ENCODE data around the gene TYROBP. TPM values are rescaled to one million over a fixed set of nuclear protein-coding genes. Genes with fewer than 3 reads are reported as not detected.
"Not testable (repeated sequence)": the region's sequence is repeated elsewhere in the genome, so short reads cannot be mapped to it uniquely, and the experiment has no call there.

The TYROBP gene
- total and polyA plus RNA-seq, 2 donors (not counting 1 experiment from before 2014, with no cell fraction given), result not detected

GRCh38 chr19:35896643-35897040, 11.5 kb downstream of the TYROBP start:
- Histone ChIP-seq H3K27ac (ENCODE audit: insufficient read depth, low read length) (no peak overlapping the region), H3K36me3 (ENCODE audit: control insufficient read depth, insufficient read depth, low read length) (peaks cover 12% of the 10 kb centered on the region), H3K79me2 (ENCODE audit: control insufficient read depth, insufficient read depth, low read length) (peaks cover 4% of the 10 kb centered on the region), H3K4me3 (replicated peaks in 1 of 4; ENCODE audit: control extremely low read depth in 1 of 4, insufficient read depth in 1 of 4, low read depth in 3 of 4, low read length in 4 of 4) (no peak overlapping the region), H4K20me1 (ENCODE audit: control insufficient read depth, extremely low read depth, insufficient read depth, low read length) (no peaks in the 10 kb centered on the region), H3K27me3 (ENCODE audit: control insufficient read depth, insufficient read depth, low read length) (no peaks in the 10 kb centered on the region), H3K9me3 (ENCODE audit: control insufficient read depth, insufficient read depth, low read depth, low read length) (no peaks in the 10 kb centered on the region), H2AFZ (ENCODE audit: low read length) (no peak overlapping the region), H3K4me1 (ENCODE audit: control insufficient read depth, extremely low read depth, insufficient read depth, low read length) (peaks cover under 1% of the 10 kb centered on the region), H3K4me2 (ENCODE audit: extremely low read depth, insufficient read depth, low read length) (no peak overlapping the region), H3K9ac (ENCODE audit: insufficient read depth, low read length) (no peak overlapping the region)
- TF ChIP-seq EZH2 (IDR thresholded peaks at IDR 0.05; ENCODE audit: low read length, missing control alignments), result no peak
- no peak for TF ChIP-seq CTCF (conservative IDR thresholded peaks at IDR 0.05 in 1 of 2, IDR thresholded peaks at IDR 0.05 in 1 of 2; ENCODE audit: low read depth in 1 of 2, low read length in 2 of 2)
- DNase-seq (ENCODE audit: low read depth in 2 of 2), result no peak

DNA sequence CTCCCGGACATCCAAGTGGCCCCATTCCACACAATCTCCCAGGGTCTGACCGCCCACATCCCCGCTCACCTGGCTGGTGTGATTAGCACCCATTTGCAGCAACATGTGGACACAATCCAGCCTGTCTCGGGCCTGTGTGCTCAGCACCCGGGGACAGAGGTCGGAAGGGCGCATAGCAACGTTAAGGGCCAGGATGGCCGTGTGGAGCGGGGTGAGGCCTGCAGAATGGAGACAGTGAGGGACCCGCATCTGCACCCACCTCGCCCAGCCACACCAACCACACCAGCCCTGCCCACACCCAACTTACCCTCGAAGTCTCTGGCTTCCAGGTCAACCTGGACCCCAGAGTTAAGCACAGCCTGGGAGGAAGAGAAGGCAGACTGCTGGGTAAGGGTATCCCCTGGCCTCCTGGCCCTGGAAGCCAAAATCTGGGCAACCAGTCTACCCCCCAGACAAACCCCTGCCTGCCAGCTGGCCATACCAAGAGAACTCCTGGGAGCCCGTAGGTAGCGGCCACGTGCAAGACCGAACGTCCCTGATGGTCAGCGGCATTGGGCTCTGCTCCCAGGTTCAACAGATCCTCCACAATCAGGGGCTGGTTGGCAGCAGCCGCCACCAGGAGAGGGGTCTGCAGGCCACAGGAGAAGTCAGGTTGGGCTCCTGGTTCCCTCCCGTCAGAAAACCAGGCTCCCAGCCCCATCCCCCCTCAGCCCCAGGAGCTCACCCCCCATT, 12.0 kb downstream of the TYROBP start:
- Histone ChIP-seq H3K4me2 (ENCODE audit: extremely low read depth, insufficient read depth, low read length) (no peak overlapping the region), H3K27ac (ENCODE audit: insufficient read depth, low read length) (no peak overlapping the region), H4K20me1 (ENCODE audit: control insufficient read depth, extremely low read depth, insufficient read depth, low read length) (no peaks in the 10 kb centered on the region), H3K4me1 (ENCODE audit: control insufficient read depth, extremely low read depth, insufficient read depth, low read length) (no peaks in the 10 kb centered on the region), H2AFZ (ENCODE audit: low read length) (no peak overlapping the region), H3K36me3 (ENCODE audit: control insufficient read depth, insufficient read depth, low read length) (peaks cover 12% of the 10 kb centered on the region), H3K79me2 (ENCODE audit: control insufficient read depth, insufficient read depth, low read length) (peaks cover 4% of the 10 kb centered on the region), H3K9ac (ENCODE audit: insufficient read depth, low read length) (no peak overlapping the region), H3K9me3 (ENCODE audit: control insufficient read depth, insufficient read depth, low read depth, low read length) (no peaks in the 10 kb centered on the region), H3K27me3 (ENCODE audit: control insufficient read depth, insufficient read depth, low read length) (no peaks in the 10 kb centered on the region), H3K4me3 (replicated peaks in 1 of 4; ENCODE audit: control extremely low read depth in 1 of 4, insufficient read depth in 1 of 4, low read depth in 3 of 4, low read length in 4 of 4) (no peak overlapping the region)
- TF ChIP-seq CTCF (conservative IDR thresholded peaks at IDR 0.05 in 1 of 2, IDR thresholded peaks at IDR 0.05 in 1 of 2; ENCODE audit: low read depth in 1 of 2, low read length in 2 of 2) (no peak), EZH2 (IDR thresholded peaks at IDR 0.05; ENCODE audit: low read length, missing control alignments) (no peak)
- DNase-seq (ENCODE audit: low read depth in 2 of 2), result no peak

GRCh38 chr19:35894342-35894741, 13.8 kb downstream of the TYROBP start:
- no peak overlapping the region for H3K9ac ChIP-seq (ENCODE audit: insufficient read depth, low read length)
- H3K4me3 ChIP-seq (replicated peaks in 1 of 4; ENCODE audit: control extremely low read depth in 1 of 4, insufficient read depth in 1 of 4, low read depth in 3 of 4, low read length in 4 of 4), result no peak overlapping the region
- H3K79me2 ChIP-seq (ENCODE audit: control insufficient read depth, insufficient read depth, low read length), result peaks cover 4% of the 10 kb centered on the region

DNA sequence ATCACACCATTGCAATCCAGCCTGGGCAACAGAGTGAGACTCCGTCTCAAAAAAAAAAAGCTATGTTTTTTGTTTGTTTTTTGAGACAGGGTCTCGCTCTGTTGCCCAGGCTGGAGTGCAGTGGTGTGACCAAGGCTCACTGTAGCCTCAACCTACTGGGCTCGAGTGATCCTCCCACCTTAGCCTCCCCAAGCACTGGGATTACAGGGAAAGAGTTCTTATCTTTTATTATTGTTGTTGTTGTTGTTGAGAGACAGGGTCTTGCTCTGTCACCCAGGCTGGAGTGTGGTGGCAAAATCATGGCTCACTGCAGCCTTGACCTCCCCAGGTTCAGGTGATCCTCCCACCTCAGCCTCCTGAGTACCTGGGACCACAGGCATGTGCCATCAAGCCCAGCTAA, 16.3 kb downstream of the TYROBP start:
- not testable (repeated sequence) for H3K4me1 ChIP-seq (ENCODE audit: control insufficient read depth, extremely low read depth, insufficient read depth, low read length); H3K9me3 ChIP-seq (ENCODE audit: control insufficient read depth, insufficient read depth, low read depth, low read length); H3K4me3 ChIP-seq (replicated peaks in 1 of 4; ENCODE audit: control extremely low read depth in 1 of 4, insufficient read depth in 1 of 4, low read depth in 3 of 4, low read length in 4 of 4); H4K20me1 ChIP-seq (ENCODE audit: control insufficient read depth, extremely low read depth, insufficient read depth, low read length); DNase-seq (ENCODE audit: low read depth in 2 of 2); H3K27me3 ChIP-seq (ENCODE audit: control insufficient read depth, insufficient read depth, low read length); H2AFZ ChIP-seq (ENCODE audit: low read length); H3K9ac ChIP-seq (ENCODE audit: insufficient read depth, low read length); H3K4me2 ChIP-seq (ENCODE audit: extremely low read depth, insufficient read depth, low read length); H3K27ac ChIP-seq (ENCODE audit: insufficient read depth, low read length); H3K79me2 ChIP-seq (ENCODE audit: control insufficient read depth, insufficient read depth, low read length)
- peaks cover 18% of the 10 kb centered on the region for H3K36me3 ChIP-seq (ENCODE audit: control insufficient read depth, insufficient read depth, low read length)

More at GRCh38 chr19:35894342-35894741, 13.8 kb downstream of the TYROBP start:
- H4K20me1 ChIP-seq (ENCODE audit: control insufficient read depth, extremely low read depth, insufficient read depth, low read length), result no peaks in the 10 kb centered on the region
- no peaks in the 10 kb centered on the region for H3K27me3 ChIP-seq (ENCODE audit: control insufficient read depth, insufficient read depth, low read length)
- H3K36me3 ChIP-seq (ENCODE audit: control insufficient read depth, insufficient read depth, low read length), result peaks cover 19% of the 10 kb centered on the region
- TF ChIP-seq EZH2 (IDR thresholded peaks at IDR 0.05; ENCODE audit: low read length, missing control alignments) (no peak), CTCF (conservative IDR thresholded peaks at IDR 0.05 in 1 of 2, IDR thresholded peaks at IDR 0.05 in 1 of 2; ENCODE audit: low read depth in 1 of 2, low read length in 2 of 2) (no peak)
- H3K4me1 ChIP-seq (ENCODE audit: control insufficient read depth, extremely low read depth, insufficient read depth, low read length), result no peaks in the 10 kb centered on the region
- no peak overlapping the region for H2AFZ ChIP-seq (ENCODE audit: low read length)
- no peak for DNase-seq (ENCODE audit: low read depth in 2 of 2)
- no peak overlapping the region for H3K27ac ChIP-seq (ENCODE audit: insufficient read depth, low read length)
- H3K9me3 ChIP-seq (ENCODE audit: control insufficient read depth, insufficient read depth, low read depth, low read length), result no peaks in the 10 kb centered on the region
- no peak overlapping the region for H3K4me2 ChIP-seq (ENCODE audit: extremely low read depth, insufficient read depth, low read length)
